ENCODE measurements around the gene USPL1. TPM values are rescaled to one million over a fixed set of nuclear protein-coding genes. Genes with fewer than 3 reads are reported as not detected.
"Not testable (repeated sequence)": the region's sequence is repeated elsewhere in the genome, so short reads cannot be mapped to it uniquely, and the experiment has no call there.

USPL1 gene
- total RNA-seq, 4 donors from 2014 or later: 19.7 to 62.1 (median 27.1) TPM

GRCh38 chr13:30601836-30602235, 15.9 kb upstream of the USPL1 start:
- no peaks in the 10 kb centered on the region for H3K36me3 ChIP-seq
- H3K4me1 ChIP-seq: no peaks in the 10 kb centered on the region
- no peaks in the 10 kb centered on the region for H3K9me3 ChIP-seq
- H3K4me3 ChIP-seq: no peak overlapping the region
- intact Hi-C loops (cut with DNase I; ENCODE audit: low total_unique reads): no loop called here
- DNase-seq: no peak
- no peak overlapping the region for H3K27ac ChIP-seq
- TF ChIP-seq POLR2A (IDR thresholded peaks at IDR 0.05): no peak
- no peak for TF ChIP-seq CTCF (IDR thresholded peaks at IDR 0.05)
- no peaks in the 10 kb centered on the region for H3K27me3 ChIP-seq

- Histone ChIP-seq H3K4me3 (no peak overlapping the region), H3K27me3 (no peaks in the 10 kb centered on the region), H3K36me3 (no peaks in the 10 kb centered on the region), H3K4me1 (no peaks in the 10 kb centered on the region), H3K27ac (no peak overlapping the region), H3K9me3 (no peaks in the 10 kb centered on the region)
- TF ChIP-seq CTCF (IDR thresholded peaks at IDR 0.05): no peak
- TF ChIP-seq POLR2A (IDR thresholded peaks at IDR 0.05): no peak
- no peak for DNase-seq
- intact Hi-C loops (cut with DNase I; ENCODE audit: low total_unique reads): no loop called here
These were observed 12.7 kb upstream of the USPL1 start for GRCh38 chr13:30605052-30605451.

GRCh38 chr13:30607186-30607585, 10.5 kb upstream of the USPL1 start:
- intact Hi-C loops (cut with DNase I; ENCODE audit: low total_unique reads); H3K27me3 ChIP-seq; DNase-seq; H3K4me1 ChIP-seq; H3K36me3 ChIP-seq; H3K4me3 ChIP-seq; H3K9me3 ChIP-seq; H3K27ac ChIP-seq: not testable (repeated sequence)

GRCh38 chr13:30607908-30608307, 9.8 kb upstream of the USPL1 start:
- TF ChIP-seq CTCF (IDR thresholded peaks at IDR 0.05) (no peak), POLR2A (IDR thresholded peaks at IDR 0.05) (no peak)
- no peak for DNase-seq
- H3K36me3 ChIP-seq: no peaks in the 10 kb centered on the region
- H3K27ac ChIP-seq: no peak overlapping the region
- H3K4me3 ChIP-seq: no peak overlapping the region
- H3K4me1 ChIP-seq: no peaks in the 10 kb centered on the region
- no peaks in the 10 kb centered on the region for H3K27me3 ChIP-seq
- H3K9me3 ChIP-seq: no peaks in the 10 kb centered on the region
- intact Hi-C loops (cut with DNase I; ENCODE audit: low total_unique reads): no loop called here

GRCh38 chr13:30608364-30608763, 9.4 kb upstream of the USPL1 start:
- no peak for DNase-seq

More at GRCh38 chr13:30608364-30608763, 9.4 kb upstream of the USPL1 start:
- Histone ChIP-seq H3K4me3 (no peak overlapping the region), H3K4me1 (no peaks in the 10 kb centered on the region), H3K27me3 (no peaks in the 10 kb centered on the region), H3K27ac (peak overlapping the region in 1 of 2 donors; percentile 11), H3K9me3 (no peaks in the 10 kb centered on the region), H3K36me3 (no peaks in the 10 kb centered on the region)
- TF ChIP-seq POLR2A (IDR thresholded peaks at IDR 0.05) (no peak), CTCF (IDR thresholded peaks at IDR 0.05) (no peak)
- intact Hi-C loops (cut with DNase I; ENCODE audit: low total_unique reads): no loop called here
